ENCODE results near the gene TATDN2.

DNA sequence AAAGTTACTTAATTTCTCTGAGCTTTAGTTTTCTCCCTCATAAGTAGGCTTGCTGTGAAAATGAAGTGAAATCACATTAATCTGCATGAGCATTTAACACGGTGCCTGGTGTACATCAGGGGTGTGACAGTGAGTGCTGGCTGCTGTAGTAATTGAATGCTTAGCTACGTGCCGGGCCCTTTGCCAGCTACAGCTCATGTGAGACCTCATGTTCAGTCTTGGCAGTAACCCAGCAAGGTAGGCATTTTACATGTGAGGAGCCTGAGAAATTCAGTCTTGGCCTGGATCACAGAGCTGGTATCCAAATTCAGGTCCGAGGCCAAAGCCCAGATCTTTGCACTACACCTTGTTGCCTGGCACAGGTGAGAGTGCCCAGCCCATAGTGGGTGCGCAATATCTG is 35.4 kb downstream of the TATDN2 start:
- TF ChIP-seq, protein P1, sequence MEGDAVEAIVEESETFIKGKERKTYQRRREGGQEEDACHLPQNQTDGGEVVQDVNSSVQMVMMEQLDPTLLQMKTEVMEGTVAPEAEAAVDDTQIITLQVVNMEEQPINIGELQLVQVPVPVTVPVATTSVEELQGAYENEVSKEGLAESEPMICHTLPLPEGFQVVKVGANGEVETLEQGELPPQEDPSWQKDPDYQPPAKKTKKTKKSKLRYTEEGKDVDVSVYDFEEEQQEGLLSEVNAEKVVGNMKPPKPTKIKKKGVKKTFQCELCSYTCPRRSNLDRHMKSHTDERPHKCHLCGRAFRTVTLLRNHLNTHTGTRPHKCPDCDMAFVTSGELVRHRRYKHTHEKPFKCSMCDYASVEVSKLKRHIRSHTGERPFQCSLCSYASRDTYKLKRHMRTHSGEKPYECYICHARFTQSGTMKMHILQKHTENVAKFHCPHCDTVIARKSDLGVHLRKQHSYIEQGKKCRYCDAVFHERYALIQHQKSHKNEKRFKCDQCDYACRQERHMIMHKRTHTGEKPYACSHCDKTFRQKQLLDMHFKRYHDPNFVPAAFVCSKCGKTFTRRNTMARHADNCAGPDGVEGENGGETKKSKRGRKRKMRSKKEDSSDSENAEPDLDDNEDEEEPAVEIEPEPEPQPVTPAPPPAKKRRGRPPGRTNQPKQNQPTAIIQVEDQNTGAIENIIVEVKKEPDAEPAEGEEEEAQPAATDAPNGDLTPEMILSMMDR (IDR thresholded peaks at IDR 0.05), result no peak
- TF ChIP-seq POLR2A (IDR thresholded peaks at IDR 0.05) (no peak), POLR2AphosphoS5 (IDR thresholded peaks at IDR 0.05) (no peak)

Data from transverse colon (tissue), 4 donors.